ENCODE data around the gene CLRN2.

The CLRN2 gene

GRCh38 chr4:17502756-17503155 is 12.2 kb upstream of the CLRN2 start:
- Histone ChIP-seq H3K36me3 (ENCODE audit: control insufficient read depth in 2 of 2, insufficient read depth in 1 of 2, low read length in 2 of 2) (peaks cover 0 to 73% of the 10 kb centered on the region in 2 experiments; a peak in 2 of 3 replicates), H3K4me3 (ENCODE audit: low read depth, low read length) (no peak overlapping the region), H3K27ac (ENCODE audit: extremely low read depth, low read depth, low read length) (no peak overlapping the region), H3K4me1 (ENCODE audit: control insufficient read depth, insufficient read depth, low read length) (no peaks in the 10 kb centered on the region), H3K9me3 (ENCODE audit: control insufficient read depth, insufficient read depth, low read depth, low read length) (no peaks in the 10 kb centered on the region)
- ChIA-PET CTCF (interaction anchor here (1.1 kb wide), 1 partner anchor 34 kb away, joined by 3 read pairs; no protein-coding TSS in a partner anchor), POLR2A (no interaction called here)
- TF ChIP-seq ZSCAN4 (tag by site-specific recombination; IDR thresholded peaks at IDR 0.05) (no peak), OVOL3 (tag by site-specific recombination; IDR thresholded peaks at IDR 0.05) (no peak), ZNF555 (tag by site-specific recombination; conservative IDR thresholded peaks at IDR 0.05) (no peak), ZNF660 (tag by site-specific recombination; IDR thresholded peaks at IDR 0.05) (no peak), ZNF214 (tag by site-specific recombination; IDR thresholded peaks at IDR 0.05; ENCODE audit: borderline replicate concordance) (no peak), SCRT2 (tag by site-specific recombination; IDR thresholded peaks at IDR 0.05) (no peak), KLF7 (tag by site-specific recombination; IDR thresholded peaks at IDR 0.05; ENCODE audit: borderline replicate concordance) (no peak), BCL11A (tag by site-specific recombination; IDR thresholded peaks at IDR 0.05; ENCODE audit: low read depth) (no peak), ZNF785 (tag by site-specific recombination; IDR thresholded peaks at IDR 0.05) (no peak), ZNF549 (tag by site-specific recombination; IDR thresholded peaks at IDR 0.05) (no peak)

- ChIA-PET CTCF (interaction anchor here (1.1 kb wide), 1 partner anchor 35 kb away, joined by 3 read pairs; no protein-coding TSS in a partner anchor), POLR2A (no interaction called here)
- peaks cover 0 to 66% of the 10 kb centered on the region in 2 experiments; a peak in 2 of 3 replicates for H3K36me3 ChIP-seq (ENCODE audit: control insufficient read depth in 2 of 2, insufficient read depth in 1 of 2, low read length in 2 of 2)
- TF ChIP-seq ZBTB1 (tag by site-specific recombination; IDR thresholded peaks at IDR 0.05) (no peak), ZSCAN4 (tag by site-specific recombination; IDR thresholded peaks at IDR 0.05) (no peak), KLF10 (tag by site-specific recombination; IDR thresholded peaks at IDR 0.05) (no peak), ZNF768 (tag by site-specific recombination; IDR thresholded peaks at IDR 0.05) (no peak), AEBP2 (tag by site-specific recombination; IDR thresholded peaks at IDR 0.05; ENCODE audit: borderline replicate concordance) (no peak), ZNF133 (tag by site-specific recombination; IDR thresholded peaks at IDR 0.05) (no peak), ZNF280D (tag by site-specific recombination; IDR thresholded peaks at IDR 0.05) (no peak), ZNF169 (tag by site-specific recombination; IDR thresholded peaks at IDR 0.05) (no peak), WT1 (tag by site-specific recombination; IDR thresholded peaks at IDR 0.05) (no peak), GFI1B (tag by site-specific recombination; IDR thresholded peaks at IDR 0.05) (no peak), ZNF366 (tag by site-specific recombination; conservative IDR thresholded peaks at IDR 0.05) (no peak), ZNF426 (tag by site-specific recombination; IDR thresholded peaks at IDR 0.05) (no peak), ZNF266 (tag by site-specific recombination; IDR thresholded peaks at IDR 0.05; ENCODE audit: low read depth) (no peak)
- TF ChIP-seq, protein P1, sequence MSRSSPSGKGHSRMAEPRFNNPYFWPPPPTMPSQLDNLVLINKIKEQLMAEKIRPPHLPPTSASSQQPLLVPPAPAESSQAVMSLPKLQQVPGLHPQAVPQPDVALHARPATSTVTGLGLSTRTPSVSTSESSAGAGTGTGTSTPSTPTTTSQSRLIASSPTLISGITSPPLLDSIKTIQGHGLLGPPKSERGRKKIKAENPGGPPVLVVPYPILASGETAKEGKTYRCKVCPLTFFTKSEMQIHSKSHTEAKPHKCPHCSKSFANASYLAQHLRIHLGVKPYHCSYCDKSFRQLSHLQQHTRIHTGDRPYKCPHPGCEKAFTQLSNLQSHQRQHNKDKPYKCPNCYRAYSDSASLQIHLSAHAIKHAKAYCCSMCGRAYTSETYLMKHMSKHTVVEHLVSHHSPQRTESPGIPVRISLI (tag by site-specific recombination; IDR thresholded peaks at IDR 0.05) = no peak
- TF ChIP-seq, protein P2, sequence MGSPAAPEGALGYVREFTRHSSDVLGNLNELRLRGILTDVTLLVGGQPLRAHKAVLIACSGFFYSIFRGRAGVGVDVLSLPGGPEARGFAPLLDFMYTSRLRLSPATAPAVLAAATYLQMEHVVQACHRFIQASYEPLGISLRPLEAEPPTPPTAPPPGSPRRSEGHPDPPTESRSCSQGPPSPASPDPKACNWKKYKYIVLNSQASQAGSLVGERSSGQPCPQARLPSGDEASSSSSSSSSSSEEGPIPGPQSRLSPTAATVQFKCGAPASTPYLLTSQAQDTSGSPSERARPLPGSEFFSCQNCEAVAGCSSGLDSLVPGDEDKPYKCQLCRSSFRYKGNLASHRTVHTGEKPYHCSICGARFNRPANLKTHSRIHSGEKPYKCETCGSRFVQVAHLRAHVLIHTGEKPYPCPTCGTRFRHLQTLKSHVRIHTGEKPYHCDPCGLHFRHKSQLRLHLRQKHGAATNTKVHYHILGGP (tag by site-specific recombination; IDR thresholded peaks at IDR 0.05) = no peak
- TF ChIP-seq, protein P3, sequence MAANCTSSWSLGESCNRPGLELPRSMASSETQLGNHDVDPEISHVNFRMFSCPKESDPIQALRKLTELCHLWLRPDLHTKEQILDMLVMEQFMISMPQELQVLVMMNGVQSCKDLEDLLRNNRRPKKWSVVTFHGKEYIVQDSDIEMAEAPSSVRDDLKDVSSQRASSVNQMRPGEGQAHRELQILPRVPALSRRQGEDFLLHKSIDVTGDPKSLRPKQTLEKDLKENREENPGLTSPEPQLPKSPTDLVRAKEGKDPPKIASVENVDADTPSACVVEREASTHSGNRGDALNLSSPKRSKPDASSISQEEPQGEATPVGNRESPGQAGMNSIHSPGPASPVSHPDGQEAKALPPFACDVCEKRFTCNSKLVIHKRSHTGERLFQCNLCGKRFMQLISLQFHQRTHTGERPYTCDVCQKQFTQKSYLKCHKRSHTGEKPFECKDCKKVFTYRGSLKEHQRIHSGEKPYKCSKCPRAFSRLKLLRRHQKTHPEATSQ (tag by site-specific recombination; IDR thresholded peaks at IDR 0.05) = no peak
Observed at GRCh38 chr4:17504081-17504480, 10.9 kb upstream of the CLRN2 start.

More at GRCh38 chr4:17504081-17504480, 10.9 kb upstream of the CLRN2 start:
- Histone ChIP-seq H3K27ac (ENCODE audit: extremely low read depth, low read depth, low read length) (no peak overlapping the region), H3K9me3 (ENCODE audit: control insufficient read depth, insufficient read depth, low read depth, low read length) (no peaks in the 10 kb centered on the region), H3K4me3 (ENCODE audit: low read depth, low read length) (no peak overlapping the region), H3K4me1 (ENCODE audit: control insufficient read depth, insufficient read depth, low read length) (no peaks in the 10 kb centered on the region)
